PC-3 (cell line): Measurements from ENCODE around the gene NFKB2. TPM values are rescaled to one million over a fixed set of nuclear protein-coding genes. Genes with fewer than 3 reads are reported as not detected.

Experiments
- ATAC-seq: fragments of 200-7000 bp; cut with Tn5 transposase; 2 replicates; pipeline ENCODE4 v1.9.1; 2020; ENCODE audit warnings: mild to moderate bottlenecking, moderate library complexity
- BruUV-seq: library from RNA; stranded (reverse); fragments of 400-500 nt; replicated peaks from 2 replicates; lab custom pipeline; 2021; lab: Mats Ljungman, UMichigan
- CTCF ChIA-PET: fragments of 300-600 bp; sonication (Branson Sonifier 250); formaldehyde crosslinking; loops from one replicate; lab custom pipeline; 2022; ENCODE audit warnings: antibody characterized with exemption; lab: Charles Lee
- POLR2A ChIA-PET: fragments of 300-600 bp; sonication (Branson Sonifier 250); formaldehyde crosslinking; loops from one replicate; lab custom pipeline; 2022; ENCODE audit warnings: antibody characterized with exemption; ENCODE audit not compliant: unreplicated experiment; lab: Charles Lee
- DNase-seq: peaks from one replicate; pipeline ENCODE4 v3.0.0-alpha.2; 2015
- H2AFZ ChIP-seq: fragments of 300-600 bp; sonication (generic); 2 replicates; pipeline ENCODE4 v1.6.0; 2016; ENCODE audit warnings: antibody characterized with exemption, low read length
- H3F3A ChIP-seq: fragments of 300-600 bp; sonication (generic); one replicate; pipeline ENCODE4 v1.6.0; 2017; ENCODE audit warnings: antibody characterized with exemption, low read length, control low read depth, mild to moderate bottlenecking; ENCODE audit not compliant: unreplicated experiment
- H3K27ac ChIP-seq: fragments of 300-600 bp; sonication (generic); 2 replicates; pipeline ENCODE4 v1.5.1; 2016; ENCODE audit warnings: mild to moderate bottlenecking, low read length
- H3K27me3 ChIP-seq: fragments of 300-600 bp; sonication (generic); 2 replicates; pipeline ENCODE4 v1.6.1; 2016; ENCODE audit warnings: low read length, mixed read lengths
- H3K36me3 ChIP-seq: fragments of 300-600 bp; sonication (generic); 2 replicates; pipeline ENCODE4 v1.6.1; 2016; ENCODE audit warnings: low read depth, mixed run types, low read length, mixed read lengths
- H3K4me1 ChIP-seq: fragments of 300-600 bp; sonication (generic); 2 replicates; pipeline ENCODE4 v1.5.1; 2016; ENCODE audit warnings: low read length; ENCODE audit not compliant: insufficient read depth
- H3K4me2 ChIP-seq: fragments of 300-600 bp; sonication (generic); 2 replicates; pipeline ENCODE4 v1.6.0; 2016; ENCODE audit warnings: low read length
- H3K4me3 ChIP-seq: fragments of 300-600 bp; sonication (generic); 2 replicates; pipeline ENCODE4 v1.5.1; 2016; ENCODE audit warnings: mild to moderate bottlenecking, low read length, mixed read lengths
- H3K79me2 ChIP-seq: fragments of 300-600 bp; sonication (generic); 2 replicates; pipeline ENCODE4 v1.6.1; 2017; ENCODE audit warnings: low read length, mixed read lengths
- H3K9ac ChIP-seq: fragments of 300-600 bp; sonication (generic); 2 replicates; pipeline ENCODE4 v1.6.0; 2016; ENCODE audit warnings: mild to moderate bottlenecking, low read length
- H3K9me2 ChIP-seq: fragments of 300-600 bp; sonication (generic); replicated peaks from 2 replicates; pipeline ENCODE4 v1.6.1; 2016; ENCODE audit warnings: mixed run types, low read length, mixed read lengths
- H3K9me3 ChIP-seq: fragments of 300-600 bp; sonication (generic); 2 replicates; pipeline ENCODE4 v1.6.1; 2016; ENCODE audit warnings: low read length, mixed read lengths
- H4K20me1 ChIP-seq: fragments of 300-600 bp; sonication (generic); 2 replicates; pipeline ENCODE4 v1.6.1; 2016; ENCODE audit warnings: low read length, mixed read lengths
- CTCF ChIP-seq: fragments of 300-600 bp; sonication (generic); conservative IDR thresholded peaks from 2 replicates; pipeline ENCODE4 v1.5.1; 2017; ENCODE audit warnings: antibody characterized with exemption, low read depth, mild to moderate bottlenecking, low read length
- EZH2 ChIP-seq: fragments of 300-600 bp; sonication (generic); IDR thresholded peaks from one replicate; pipeline ENCODE4 v1.6.1; 2017; ENCODE audit warnings: antibody characterized with exemption, mild to moderate bottlenecking, low read length; ENCODE audit not compliant: unreplicated experiment
- EZH2phosphoT487 ChIP-seq: fragments of 300-600 bp; sonication (generic); IDR thresholded peaks from 2 replicates; pipeline ENCODE4 v1.6.1; 2018; ENCODE audit warnings: mild to moderate bottlenecking, antibody characterized with exemption, low read length, borderline replicate concordance
- intact Hi-C: fragments of 100-400 bp; cut with micrococcal nuclease; formaldehyde crosslinking; loops from 2 replicates; pipeline ENCODE4 v1.9.0; 2023
- total RNA-seq: library from RNA; depleted of rRNA; stranded (reverse); fragments of >200 nt; gene quantifications from 2 replicates; pipeline ENCODE4 v1.2.3, GENCODE V29; 2014

The NFKB2 gene
- total RNA-seq, 1 experiment from 2014 or later: 45.0 TPM

- TSS peak; percentile 40 for BruUV-seq
- DNase-seq (peak; percentile 73), ATAC-seq (peak; percentile 57)
- peaks cover 20% of the 10 kb centered on the region for H3K4me1 ChIP-seq
- H2AFZ ChIP-seq: peak overlapping the region; percentile 60
- no peaks in the 10 kb centered on the region for H3K27me3 ChIP-seq
- H3F3A ChIP-seq: no peaks in the 10 kb centered on the region
- no peaks in the 10 kb centered on the region for H3K9me2 ChIP-seq
- H3K9ac ChIP-seq: peak overlapping the region; percentile 87
- H3K27ac ChIP-seq: peak overlapping the region; percentile 55
- H3K79me2 ChIP-seq: peaks cover 29% of the 10 kb centered on the region
- TF ChIP-seq CTCF (no peak), EZH2phosphoT487 (no peak), EZH2 (no peak)
- H3K4me3 ChIP-seq: peak overlapping the region; percentile 92
- intact Hi-C loops: loop anchor here (1.0 kb wide), 1 partner anchor 17 kb away; the partner anchor contains the start of gene CUEDC2
- peak overlapping the region; percentile 97 for H3K4me2 ChIP-seq
- ChIA-PET POLR2A (interaction anchor here (1.2 kb wide), 1 partner anchor 17 kb away, joined by 5 read pairs; the partner anchor contains the start of gene CUEDC2), CTCF (no interaction called here)
- H4K20me1 ChIP-seq: 0 out of 2 replicates have a peak, but pooled peaks cover 4% of the 10 kb centered on the region
- H3K9me3 ChIP-seq: no peaks in the 10 kb centered on the region
- peaks cover 5% of the 10 kb centered on the region; the same call in 1 of the 2 replicates for H3K36me3 ChIP-seq
Observed at GRCh38 chr10:102449321-102450123, 54.0 kb downstream of the NFKB2 start.

GRCh38 chr10:102450124-102450373, 54.5 kb downstream of the NFKB2 start:
- ChIA-PET CTCF (no interaction called here), POLR2A (interaction anchor here (1.2 kb wide), 1 partner anchor 17 kb away, joined by 5 read pairs; the partner anchor contains the start of gene CUEDC2)
- Histone ChIP-seq H3K9me2 (no peaks in the 10 kb centered on the region), H3F3A (no peaks in the 10 kb centered on the region), H3K79me2 (peaks cover 29% of the 10 kb centered on the region), H4K20me1 (0 out of 2 replicates have a peak, but pooled peaks cover 4% of the 10 kb centered on the region), H3K4me3 (peak overlapping the region; percentile 92), H3K9me3 (no peaks in the 10 kb centered on the region), H3K36me3 (peaks cover 5% of the 10 kb centered on the region; the same call in 1 of the 2 replicates), H3K27ac (peak overlapping the region; percentile 55), H3K27me3 (no peaks in the 10 kb centered on the region), H3K4me1 (peaks cover 20% of the 10 kb centered on the region), H2AFZ (peak overlapping the region; percentile 60), H3K9ac (peak overlapping the region; percentile 87), H3K4me2 (peak overlapping the region; percentile 97)
- DNase-seq: no peak
- no TSS peak for BruUV-seq
- intact Hi-C loops: no loop called here
- ATAC-seq: peak; percentile 3; the same call in 1 of the 2 replicates
- TF ChIP-seq EZH2phosphoT487: no peak
- TF ChIP-seq EZH2: no peak
- TF ChIP-seq CTCF: no peak
